Left lung (tissue), 14 donors: Measurements from ENCODE around the gene POLR2I. TPM values are rescaled to one million over a fixed set of nuclear protein-coding genes. Genes with fewer than 3 reads are reported as not detected.
A peak's percentile ranks its signal among the peaks of the same experiment; 100 is the strongest.

ENCODE experiments used
- ATAC-seq: fragments of 200-7000 bp; cut with Tn5 transposase; one replicate; pipeline ENCODE4 v1.9.1; 2020; ENCODE audit warnings: moderate library complexity
- DNase-seq, 4 donors: peaks; one replicate each; pipeline ENCODE4 v3.0.0-alpha.2; 2013 to 2020
- H3K27ac ChIP-seq, 2 donors: fragments of 200-600 bp; sonication (generic) in 1 of 2; one replicate each; pipeline versions ENCODE4 v1.5.0 to v1.8.0; 2020 to 2021
- H3K27me3 ChIP-seq, 2 donors: fragments of 200-600 bp; sonication (generic) in 1 of 2; one replicate each; pipeline versions ENCODE4 v1.5.0 to v1.8.0; 2020 to 2021
- H3K36me3 ChIP-seq, 2 donors: fragments of 200-600 bp; sonication (generic) in 1 of 2; one replicate each; pipeline versions ENCODE4 v1.5.0 to v1.8.0; 2020 to 2021
- H3K4me1 ChIP-seq, 2 donors: fragments of 200-600 bp; one replicate each; pipeline ENCODE4 v1.8.0; 2021
- H3K4me3 ChIP-seq, 2 donors: fragments of 200-600 bp; sonication (generic) in 1 of 2; one replicate each; pipeline versions ENCODE4 v1.5.0 to v1.8.0; 2020 to 2021; ENCODE audit warnings: mild to moderate bottlenecking in 1 of 2
- H3K9me3 ChIP-seq, 2 donors: fragments of 200-600 bp; sonication (generic) in 1 of 2; one replicate each; pipeline versions ENCODE4 v1.5.0 to v1.8.0; 2020 to 2021
- CTCF ChIP-seq, 2 donors: fragments of 200-600 bp; sonication (generic) in 1 of 2; IDR thresholded peaks; one replicate each; pipeline versions ENCODE4 v1.5.0 to v1.8.0; 2021; ENCODE audit warnings: antibody characterized with exemption in 2 of 2
- intact Hi-C, 2 donors: fragments of 100-400 bp; cut with DNase I; formaldehyde crosslinking; loops; one replicate each; pipeline versions ENCODE4 v1.11.2 to v1.14.2; 2022
- long read RNA-seq, 12 donors: library from polyadenylated mRNA in 2 of 12; unstranded in 2 of 12; transcript quantifications; one replicate each; pipeline ENCODE4 v2.0.0 and lab custom pipeline, GENCODE V29; 2019 to 2026
- polyA plus RNA-seq, 6 donors: library from polyadenylated mRNA; unstranded; fragments of 120-200 nt; gene quantifications; one replicate each; pipeline ENCODE4 v1.2.1, GENCODE V29; 2013; ENCODE audit not compliant: insufficient read length in 6 of 6
- total RNA-seq, 2 donors: library from RNA; stranded (reverse); fragmentation: NEBNext Ultra II Directional; extraction: Animal tissue kit (Norgen Biotek cat#: 25700); gene quantifications; one replicate each; pipeline ENCODE4 v1.2.1, GENCODE V29; 2021
- donor health status: DM: no; HTN: yes; CAD: no.
- donor health status: DM: no; HTN: no; CAD: no.

POLR2I gene
- total RNA-seq (10 to 100 TPM; 43.7 to 51.7 TPM), polyA plus RNA-seq (10 to 100 TPM; 35.8 to 52.4 (median 45.7) TPM)
- long read RNA-seq, donor 1, transcript POLR2I-201 (6 exons, 913 nt): major isoform, 70 of 80 reads
- long read RNA-seq, donor 1, transcript POLR2I-206 (5 exons, 542 nt): minor isoform, 5 of 80 reads
- long read RNA-seq, donor 1, partial matches to known transcripts: 0 of 80 reads
- long read RNA-seq, donor 1, other reads (novel, unspliced or antisense): 0 of 80 reads
- long read RNA-seq, donor 2, transcript POLR2I-206 (5 exons, 542 nt): minor isoform, 12 of 77 reads
- long read RNA-seq, donor 2, transcript POLR2I-201 (6 exons, 913 nt): major isoform, 62 of 77 reads
- long read RNA-seq, donor 2, partial matches to known transcripts: 0 of 77 reads
- long read RNA-seq, donor 2, other reads (novel, unspliced or antisense): 0 of 77 reads
- long read RNA-seq, donor 3, transcript POLR2I-201 (6 exons, 913 nt): major isoform, 39 of 46 reads
- long read RNA-seq, donor 3, transcript POLR2I-206 (5 exons, 542 nt): minor isoform, 6 of 46 reads
- long read RNA-seq, donor 3, partial matches to known transcripts: 0 of 46 reads
- long read RNA-seq, donor 3, other reads (novel, unspliced or antisense): 0 of 46 reads
- long read RNA-seq, donor 4, transcript POLR2I-201 (6 exons, 913 nt): major isoform, 55 of 67 reads
- long read RNA-seq, donor 4, transcript POLR2I-206 (5 exons, 542 nt): minor isoform, 5 of 67 reads
- long read RNA-seq, donor 4, partial matches to known transcripts: 4 of 67 reads
- long read RNA-seq, donor 4, other reads (novel, unspliced or antisense): 2 of 67 reads
- long read RNA-seq, donor 5, transcript POLR2I-206 (5 exons, 542 nt): minor isoform, 9 of 229 reads
- long read RNA-seq, donor 5, transcript POLR2I-201 (6 exons, 913 nt): major isoform, 51 of 229 reads
- long read RNA-seq, donor 5, partial matches to known transcripts: 168 of 229 reads
- long read RNA-seq, donor 5, other reads (novel, unspliced or antisense): 0 of 229 reads
- long read RNA-seq, donor 6, transcript POLR2I-201 (6 exons, 913 nt): major isoform, 34 of 274 reads
- long read RNA-seq, donor 6, transcript POLR2I-206 (5 exons, 542 nt): minor isoform, 6 of 274 reads
- long read RNA-seq, donor 6, partial matches to known transcripts: 132 of 274 reads
- long read RNA-seq, donor 6, other reads (novel, unspliced or antisense): 101 of 274 reads
- long read RNA-seq, donor 7, transcript POLR2I-201 (6 exons, 913 nt): major isoform, 14 of 15 reads
- long read RNA-seq, donor 7, partial matches to known transcripts: 0 of 15 reads
- long read RNA-seq, donor 7, other reads (novel, unspliced or antisense): 0 of 15 reads
- long read RNA-seq, donor 8, transcript POLR2I-206 (5 exons, 542 nt): minor isoform, 9 of 41 reads
- long read RNA-seq, donor 8, transcript POLR2I-201 (6 exons, 913 nt): major isoform, 30 of 41 reads
- long read RNA-seq, donor 8, partial matches to known transcripts: 0 of 41 reads
- long read RNA-seq, donor 8, other reads (novel, unspliced or antisense): 0 of 41 reads
- long read RNA-seq, donor 9, partial matches to known transcripts: 0 of 1 reads
- long read RNA-seq, donor 9, other reads (novel, unspliced or antisense): 0 of 1 reads
- long read RNA-seq, donor 10, transcript POLR2I-201 (6 exons, 913 nt): major isoform, 72 of 82 reads
- long read RNA-seq, donor 10, partial matches to known transcripts: 1 of 82 reads
- long read RNA-seq, donor 10, other reads (novel, unspliced or antisense): 2 of 82 reads
- long read RNA-seq, donor 11: 0 reads
- long read RNA-seq, donor 12, transcript POLR2I-206 (5 exons, 542 nt): minor isoform, 6 of 248 reads
- long read RNA-seq, donor 12, transcript POLR2I-201 (6 exons, 913 nt): major isoform, 37 of 248 reads
- long read RNA-seq, donor 12, partial matches to known transcripts: 63 of 248 reads
- long read RNA-seq, donor 12, other reads (novel, unspliced or antisense): 137 of 248 reads

GRCh38 chr19:36114721-36115452, at the start of gene POLR2I:
Gene POLR2I (minus strand): TSS chr19:36114875. CDS start chr19:36114856, 19 bp downstream.
- Histone ChIP-seq H3K27ac (peak within 1 kb of the TSS; percentile 76 to 94), H3K9me3 (no peaks in the 10 kb centered on the region), H3K4me1 (peaks cover 12 to 35% of the 10 kb centered on the region in 2 donors), H3K36me3 (peaks cover 0 to 57% of the 10 kb centered on the region in 2 donors), H3K4me3 (peak within 1 kb of the TSS; percentile 77 to 78), H3K27me3 (no peaks in the 10 kb centered on the region)
- intact Hi-C loops: no loop called here
- no peak for TF ChIP-seq CTCF (IDR thresholded peaks at IDR 0.05)
- DNase-seq (peak; percentile 96 to 100 (median 100)), ATAC-seq (peak; percentile 93)

GRCh38 chr19:36163813-36164212, 49.1 kb upstream of the POLR2I start:
- Histone ChIP-seq H3K4me1 (no peaks in the 10 kb centered on the region), H3K27me3 (no peaks in the 10 kb centered on the region), H3K36me3 (peaks cover 0 to 8% of the 10 kb centered on the region in 2 donors), H3K4me3 (no peak overlapping the region), H3K27ac (no peak overlapping the region), H3K9me3 (no peaks in the 10 kb centered on the region)
- no peak for TF ChIP-seq CTCF (IDR thresholded peaks at IDR 0.05)
- no peak for ATAC-seq
- intact Hi-C loops: no loop called here
- DNase-seq: no peak

GRCh38 chr19:36160821-36161596, 46.3 kb upstream of the POLR2I start:
- no peak for ATAC-seq

More at GRCh38 chr19:36160821-36161596, 46.3 kb upstream of the POLR2I start:
- no peak for TF ChIP-seq CTCF (IDR thresholded peaks at IDR 0.05)
- peaks cover 0 to 8% of the 10 kb centered on the region in 2 donors for H3K36me3 ChIP-seq
- no peaks in the 10 kb centered on the region for H3K27me3 ChIP-seq
- H3K9me3 ChIP-seq: no peaks in the 10 kb centered on the region
- no peak for DNase-seq
- intact Hi-C loops: no loop called here
- no peak overlapping the region for H3K4me3 ChIP-seq
- no peak overlapping the region for H3K27ac ChIP-seq
- no peaks in the 10 kb centered on the region for H3K4me1 ChIP-seq
